ENCODE data around the gene DGKD. TPM values are rescaled to one million over a fixed set of nuclear protein-coding genes. Genes with fewer than 3 reads are reported as not detected.
"Not testable (repeated sequence)": the region's sequence is repeated elsewhere in the genome, so short reads cannot be mapped to it uniquely, and the experiment has no call there.

Gene DGKD
- total and polyA plus RNA-seq, 12 donors: 6.8 to 43.8 (median 16.5) TPM

DNA sequence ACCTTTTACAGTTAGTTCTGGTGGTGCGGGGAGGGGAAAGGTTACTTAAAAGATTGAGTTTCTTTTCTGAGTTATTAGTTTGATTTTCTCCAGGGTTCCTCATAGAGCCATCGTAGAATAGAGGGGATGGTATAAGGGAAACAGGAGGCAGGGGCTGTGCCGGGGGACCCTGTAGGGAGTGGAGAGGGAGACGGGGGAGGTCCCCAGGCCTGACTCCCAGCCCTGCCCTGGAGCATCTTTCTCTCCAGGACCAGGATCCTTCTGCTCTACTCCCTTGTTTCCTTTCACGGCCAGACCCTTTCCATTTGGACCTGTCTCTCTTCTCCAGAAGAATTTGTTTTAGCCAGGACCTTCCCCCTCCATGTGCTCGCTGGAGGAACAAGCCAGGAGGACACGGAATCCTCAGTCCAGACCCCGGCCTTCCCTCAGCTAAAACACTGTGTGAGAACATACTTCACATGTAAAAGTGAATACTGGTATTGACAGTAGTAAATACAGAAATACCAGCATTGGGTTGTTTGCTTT, 35.4 kb downstream of the DGKD start:
- peaks cover 0 to 4% of the 10 kb centered on the region in 2 donors for H3K36me3 ChIP-seq (replicated peaks in 1 of 2)
- intact Hi-C loops (cut with DNase I): no loop called here
- WGBS, 4 donors: 92 to 96% (median 95%) methylated on average over 8 of the region's 8 CpGs
- no peak overlapping the region for H3K27ac ChIP-seq
- H3K9me3 ChIP-seq (replicated peaks in 1 of 3): no peaks in the 10 kb centered on the region
- H3K4me1 ChIP-seq (replicated peaks in 1 of 2): peaks cover 16 to 19% of the 10 kb centered on the region in 2 donors
- TF ChIP-seq POLR2A (IDR thresholded peaks at IDR 0.05): no peak
- TF ChIP-seq CTCF (IDR thresholded peaks at IDR 0.05): no peak
- no peak for DNase-seq
- no peak overlapping the region for H3K4me3 ChIP-seq
- no peaks in the 10 kb centered on the region for H3K27me3 ChIP-seq

DNA sequence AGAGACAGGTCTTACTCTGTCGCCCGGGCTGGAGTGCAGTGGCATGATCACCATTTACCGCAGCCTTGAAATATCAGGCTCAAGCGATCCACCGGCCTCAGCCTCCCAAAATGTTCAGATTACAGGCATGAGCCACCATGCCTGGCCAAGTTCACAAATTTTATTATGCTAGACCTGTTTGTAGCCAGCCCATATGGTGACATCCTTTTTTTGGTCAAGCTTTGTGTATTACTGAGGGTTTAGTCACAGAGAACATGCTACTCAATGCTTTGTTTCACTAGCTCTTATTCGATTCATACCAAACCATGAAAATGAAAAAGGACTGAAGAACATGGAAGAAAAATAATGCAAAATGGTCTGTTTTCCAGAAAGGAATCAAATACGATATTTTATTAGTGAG, 41.4 kb downstream of the DGKD start:
- H3K36me3 ChIP-seq (replicated peaks in 1 of 2): peaks cover 0 to under 1% of the 10 kb centered on the region in 2 donors
- 91 to 99% (median 97%) methylated on average over 7 of the region's 7 CpGs for WGBS, 4 donors
- H3K9me3 ChIP-seq (replicated peaks in 1 of 3): no peaks in the 10 kb centered on the region
- no peak for TF ChIP-seq POLR2A (IDR thresholded peaks at IDR 0.05)
- TF ChIP-seq CTCF (IDR thresholded peaks at IDR 0.05): no peak
- H3K27ac ChIP-seq: no peak overlapping the region
- intact Hi-C loops (cut with DNase I): no loop called here
- no peak overlapping the region for H3K4me3 ChIP-seq
- no peaks in the 10 kb centered on the region for H3K4me1 ChIP-seq (replicated peaks in 1 of 2)
- DNase-seq: no peak
- H3K27me3 ChIP-seq: no peaks in the 10 kb centered on the region

DNA sequence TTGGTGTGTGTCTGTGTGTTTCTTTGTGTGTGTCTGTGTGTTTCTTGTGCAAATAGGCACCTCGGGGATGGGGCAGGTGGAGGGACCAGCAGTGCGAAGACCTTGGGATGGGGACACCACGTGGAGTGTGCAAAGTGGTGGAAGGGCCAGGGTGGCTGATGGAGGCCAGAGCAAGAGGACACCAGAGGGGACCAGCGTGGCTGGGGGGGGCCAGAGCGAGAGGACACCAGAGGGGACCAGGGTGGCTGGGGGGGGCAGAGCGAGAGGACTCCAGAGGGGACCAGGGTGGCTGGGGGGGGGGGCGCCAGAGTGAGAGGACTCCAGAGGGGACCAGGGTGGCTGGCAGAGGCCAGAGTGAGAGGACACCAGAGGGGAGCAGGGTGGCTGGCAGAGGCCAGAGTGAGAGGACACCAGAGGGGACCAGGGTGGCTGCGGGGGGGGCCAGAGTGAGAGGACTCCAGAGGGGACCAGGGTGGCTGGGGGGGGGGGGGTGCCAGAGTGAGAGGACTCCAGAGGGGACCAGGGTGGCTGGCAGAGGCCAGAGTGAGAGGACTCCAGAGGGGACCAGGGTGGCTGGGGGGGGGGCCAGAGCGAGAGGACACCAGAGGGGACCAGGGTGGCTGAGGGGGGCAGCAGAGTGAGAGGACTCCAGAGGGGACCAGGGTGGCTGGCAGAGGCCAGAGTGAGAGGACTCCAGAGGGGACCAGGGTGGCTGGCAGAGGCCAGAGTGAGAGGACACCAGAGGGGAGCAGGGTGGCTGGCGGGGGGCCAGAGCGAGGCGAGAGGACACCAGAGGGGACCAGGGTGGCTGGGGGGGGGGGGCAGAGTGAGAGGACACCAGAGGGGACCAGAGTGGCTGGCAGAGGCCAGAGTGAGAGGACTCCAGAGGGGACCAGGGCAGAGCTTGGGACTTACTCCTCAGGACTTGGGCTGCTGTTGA, 42.7 kb downstream of the DGKD start:
- H3K9me3 ChIP-seq (replicated peaks in 1 of 3); H3K27ac ChIP-seq; intact Hi-C loops (cut with DNase I); H3K4me1 ChIP-seq (replicated peaks in 1 of 2); H3K36me3 ChIP-seq (replicated peaks in 1 of 2); H3K4me3 ChIP-seq; H3K27me3 ChIP-seq; DNase-seq: not testable (repeated sequence)
- 80 to 94% (median 86%) methylated on average over 8 to 12 of the region's 12 CpGs for WGBS, 4 donors

DNA sequence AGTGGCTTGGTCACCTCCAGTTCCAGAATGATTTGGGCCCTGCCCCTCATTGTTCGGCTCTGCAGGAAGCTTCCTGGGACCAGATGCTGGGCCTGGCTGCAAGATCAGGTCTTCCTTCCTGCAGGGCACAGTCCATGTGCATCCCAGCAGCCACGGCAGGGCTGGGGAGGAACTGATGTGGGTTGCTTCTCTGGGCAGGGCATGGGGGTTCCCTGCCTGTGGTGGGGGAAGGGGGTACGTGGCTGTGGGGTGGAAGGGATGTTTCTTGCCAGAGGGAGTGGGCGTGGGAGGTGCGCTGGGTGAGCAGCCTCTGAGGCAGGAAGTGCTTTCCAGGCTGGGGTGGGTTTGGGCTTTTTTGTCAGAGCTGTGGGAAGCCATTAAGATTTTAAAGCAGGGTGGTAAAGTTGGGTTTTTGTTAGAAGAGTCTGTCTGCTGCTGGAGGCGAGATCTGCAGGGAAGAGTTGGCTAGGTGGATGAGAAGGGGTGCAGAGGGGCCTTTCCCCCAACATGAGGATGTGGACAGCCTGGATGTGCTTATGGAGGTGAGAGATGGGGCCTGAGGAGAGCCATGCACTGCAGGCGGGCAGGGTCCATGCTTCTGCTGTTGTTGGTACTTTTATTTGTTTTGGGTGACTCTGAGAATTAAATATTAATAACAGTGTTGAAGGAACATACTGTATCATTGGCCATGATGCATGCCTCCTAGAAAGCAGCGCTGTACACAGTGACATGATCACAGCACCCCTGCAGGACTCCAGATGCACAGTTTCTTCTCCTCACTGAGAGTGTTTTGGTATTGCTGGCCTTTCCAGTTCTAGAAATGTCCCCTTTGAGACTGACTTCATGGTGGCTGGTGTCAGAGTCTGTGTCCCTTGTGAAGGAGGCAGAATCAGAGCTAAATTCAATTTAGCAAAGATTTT, 45.3 kb downstream of the DGKD start:
- no peak overlapping the region for H3K27ac ChIP-seq
- TF ChIP-seq CTCF (IDR thresholded peaks at IDR 0.05): no peak
- TF ChIP-seq POLR2A (IDR thresholded peaks at IDR 0.05): no peak
- 73 to 82% (median 79%) methylated on average over 8 of the region's 8 CpGs for WGBS, 4 donors
- no peaks in the 10 kb centered on the region for H3K36me3 ChIP-seq (replicated peaks in 1 of 2)
- H3K4me1 ChIP-seq (replicated peaks in 1 of 2): no peaks in the 10 kb centered on the region
- no peaks in the 10 kb centered on the region for H3K27me3 ChIP-seq
- DNase-seq: no peak
- intact Hi-C loops (cut with DNase I): loop anchor here in 1 of 2 donors (5.0 kb wide), 1 partner anchor 43 kb away; no protein-coding TSS in a partner anchor
- no peaks in the 10 kb centered on the region for H3K9me3 ChIP-seq (replicated peaks in 1 of 3)
- H3K4me3 ChIP-seq: no peak overlapping the region
